HG03025 (cell line): ENCODE results near the gene TRIM10.
"Not testable (repeated sequence)": the region's sequence is repeated elsewhere in the genome, so short reads cannot be mapped to it uniquely, and the experiment has no call there.

Experiments used
- ATAC-seq: cut with Tn5 transposase; IDR thresholded peaks from one replicate; pipeline ENCODE4 v1.9.1; 2021; ENCODE audit warnings: mild to moderate bottlenecking, moderate library complexity; ENCODE audit not compliant: unreplicated experiment, low FRiP score

Gene TRIM10

DNA sequence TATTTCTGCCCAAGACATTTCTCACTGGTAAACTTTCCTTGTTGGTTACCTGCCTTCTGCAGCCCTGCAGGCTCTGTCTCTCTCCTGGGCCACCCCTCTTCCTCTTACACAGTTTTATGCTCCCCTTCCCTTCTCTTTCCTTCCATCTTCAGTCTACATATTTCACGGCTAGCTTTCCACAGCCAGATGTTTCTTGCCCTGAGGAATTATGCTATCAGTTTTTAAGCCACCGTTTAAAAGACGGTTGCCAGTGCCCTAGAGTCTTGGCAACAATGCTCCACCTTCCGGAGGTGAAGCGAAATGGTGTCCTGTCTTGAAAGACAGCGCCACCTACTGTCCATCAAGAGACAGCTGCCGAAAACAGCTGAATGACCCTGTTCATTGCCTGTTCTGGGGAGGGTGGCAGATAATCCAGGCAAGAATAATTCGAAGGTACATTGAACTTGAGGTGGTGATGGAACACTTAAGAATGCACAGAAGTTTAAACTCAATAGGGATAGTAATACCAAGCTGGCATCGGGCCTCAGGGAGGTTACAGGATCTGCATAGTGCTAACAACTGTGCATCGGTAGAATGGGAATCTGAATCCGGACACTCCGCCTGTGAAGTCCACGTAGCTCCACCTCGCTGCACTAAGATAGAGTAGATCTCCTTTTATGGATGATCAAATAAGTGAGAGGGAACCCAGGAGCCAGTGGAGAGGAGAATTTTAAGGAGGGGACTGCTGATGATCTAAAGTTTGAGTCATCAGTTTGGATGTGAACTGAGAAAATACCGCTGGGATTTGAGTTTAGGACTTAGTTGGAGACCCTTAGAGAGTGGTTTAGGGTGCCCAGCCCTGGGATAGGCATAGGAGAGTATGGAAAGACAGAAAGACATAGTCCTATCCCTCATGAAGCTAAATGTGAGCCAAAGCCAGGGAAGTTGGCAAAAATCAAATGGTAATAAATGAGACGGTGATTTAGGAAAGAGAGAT lies 29.8 kb downstream of the TRIM10 start:
- ATAC-seq = no peak

DNA sequence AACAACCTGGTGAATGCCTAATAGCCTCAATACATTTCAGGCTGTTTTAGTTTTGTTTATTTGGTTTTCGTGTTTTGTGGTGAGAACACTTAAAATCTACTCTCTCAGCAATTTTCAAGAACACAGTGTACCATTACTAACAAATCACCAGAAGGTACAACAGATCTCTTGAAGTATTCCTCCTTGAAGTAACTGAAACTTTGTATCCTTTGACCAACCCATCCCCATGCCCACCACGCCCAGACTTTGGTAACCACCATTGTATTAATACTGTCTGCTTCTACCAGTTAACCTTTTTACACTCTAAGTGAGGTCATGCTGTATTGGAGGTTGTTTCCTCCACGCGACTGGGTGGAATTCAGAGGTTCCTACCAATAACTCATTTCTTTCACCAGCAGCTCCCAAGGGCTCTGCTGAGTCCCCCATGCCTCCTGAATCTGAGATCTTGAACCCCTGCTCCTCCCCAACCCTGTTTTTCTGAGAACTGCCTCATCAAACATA lies 30.8 kb downstream of the TRIM10 start:
- no peak for ATAC-seq

DNA sequence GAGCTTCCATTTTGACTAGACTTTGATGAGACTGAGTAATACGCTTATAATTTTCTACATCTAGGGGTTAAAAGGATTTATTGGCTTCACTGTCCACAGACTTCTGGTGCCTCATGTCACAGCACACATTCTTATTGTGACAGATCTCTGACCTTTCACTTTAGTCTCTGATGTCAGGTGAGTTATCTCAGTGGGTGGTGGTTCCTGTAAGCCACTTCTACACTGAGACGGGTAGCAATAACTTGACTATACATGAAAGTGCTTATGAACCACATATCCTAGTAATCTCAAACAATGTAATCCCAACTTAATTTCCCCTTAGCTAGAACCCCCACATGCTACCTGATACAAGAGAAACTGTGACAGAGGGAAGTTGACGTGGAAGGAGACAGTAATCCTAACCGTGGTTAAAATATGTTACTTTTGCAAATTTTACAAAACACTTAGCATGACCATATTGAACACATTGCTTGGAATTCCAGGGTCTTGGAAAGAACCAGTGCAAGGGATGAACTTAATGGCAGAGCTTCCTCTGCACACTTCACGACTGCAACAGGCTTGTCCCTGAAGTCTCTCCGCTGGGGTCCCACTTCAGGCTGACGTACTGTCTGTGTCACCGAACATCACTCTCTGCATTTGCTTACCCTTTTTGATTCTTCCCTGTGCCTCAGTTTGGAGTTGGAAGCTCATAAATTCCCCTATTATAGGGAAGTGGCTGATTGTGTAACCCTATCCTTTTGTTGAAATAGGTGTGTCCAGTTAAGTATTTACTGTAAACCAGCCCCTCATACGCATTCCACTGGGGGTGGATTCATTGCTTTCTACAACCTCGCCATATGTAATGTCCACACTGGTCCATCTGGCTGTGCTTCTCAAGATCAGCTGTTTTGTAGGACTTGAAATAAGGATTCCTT lies 31.5 kb downstream of the TRIM10 start:
- no peak for ATAC-seq

DNA sequence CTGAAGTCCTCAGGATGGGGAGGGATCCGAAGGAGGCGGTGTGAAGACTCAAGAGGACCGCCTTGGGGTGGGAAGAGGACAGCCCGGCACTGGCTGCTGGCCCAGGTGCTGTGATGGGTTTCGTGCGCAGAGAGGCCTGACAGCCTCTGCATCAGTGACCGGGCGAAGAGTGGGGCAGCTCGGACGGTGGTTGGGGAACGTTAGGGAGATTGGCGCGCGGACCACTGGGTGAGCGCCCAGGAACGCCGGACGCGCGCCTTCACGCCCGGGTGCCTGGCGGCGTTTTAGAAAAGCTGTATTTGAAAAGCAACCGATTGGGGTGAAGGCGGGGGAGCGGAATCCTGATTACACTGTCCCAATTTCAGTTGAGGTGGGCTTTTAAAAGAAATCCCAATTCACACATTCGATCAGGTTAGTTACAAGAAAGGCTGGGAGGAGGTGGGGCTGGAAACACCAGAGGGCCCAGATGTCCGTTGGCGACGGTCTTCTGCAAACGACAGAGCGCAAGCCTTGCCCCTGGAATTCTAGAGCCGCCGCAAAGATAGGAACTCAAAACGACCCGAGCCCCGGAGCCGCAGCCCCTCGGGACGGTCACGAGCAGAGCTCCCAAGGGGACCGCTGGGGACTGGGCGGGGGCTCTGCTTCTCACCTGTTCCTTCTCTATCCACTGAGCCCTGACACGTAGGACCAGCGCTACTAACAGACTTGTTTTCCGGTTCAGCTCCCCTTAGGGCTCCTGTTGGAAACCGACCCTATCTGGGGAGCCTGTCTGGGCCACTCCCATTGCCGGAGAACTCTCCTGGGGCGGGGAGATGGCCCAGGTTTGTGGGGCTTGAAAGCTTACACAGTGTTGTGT lies 33.5 kb downstream of the TRIM10 start:
- ATAC-seq = no peak

DNA sequence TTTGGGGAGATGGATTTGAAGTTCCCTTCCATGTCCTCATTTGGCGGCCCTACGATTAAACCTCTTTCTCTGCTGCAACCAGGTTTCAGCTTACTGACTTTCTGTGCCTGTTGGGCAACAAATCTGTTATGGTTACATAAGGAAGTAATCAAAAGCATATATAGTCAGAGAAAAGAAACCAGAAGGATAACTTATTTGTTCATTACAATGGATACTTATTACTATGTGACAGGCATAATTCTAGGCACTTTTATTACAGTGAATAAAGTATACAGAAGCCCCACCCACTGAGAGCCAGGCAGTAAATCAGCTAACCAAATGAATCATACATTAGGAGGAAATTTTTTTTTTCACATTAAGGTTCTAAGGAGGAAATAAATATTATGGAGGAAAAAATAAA lies 38.5 kb downstream of the TRIM10 start:
- ATAC-seq = no peak

DNA sequence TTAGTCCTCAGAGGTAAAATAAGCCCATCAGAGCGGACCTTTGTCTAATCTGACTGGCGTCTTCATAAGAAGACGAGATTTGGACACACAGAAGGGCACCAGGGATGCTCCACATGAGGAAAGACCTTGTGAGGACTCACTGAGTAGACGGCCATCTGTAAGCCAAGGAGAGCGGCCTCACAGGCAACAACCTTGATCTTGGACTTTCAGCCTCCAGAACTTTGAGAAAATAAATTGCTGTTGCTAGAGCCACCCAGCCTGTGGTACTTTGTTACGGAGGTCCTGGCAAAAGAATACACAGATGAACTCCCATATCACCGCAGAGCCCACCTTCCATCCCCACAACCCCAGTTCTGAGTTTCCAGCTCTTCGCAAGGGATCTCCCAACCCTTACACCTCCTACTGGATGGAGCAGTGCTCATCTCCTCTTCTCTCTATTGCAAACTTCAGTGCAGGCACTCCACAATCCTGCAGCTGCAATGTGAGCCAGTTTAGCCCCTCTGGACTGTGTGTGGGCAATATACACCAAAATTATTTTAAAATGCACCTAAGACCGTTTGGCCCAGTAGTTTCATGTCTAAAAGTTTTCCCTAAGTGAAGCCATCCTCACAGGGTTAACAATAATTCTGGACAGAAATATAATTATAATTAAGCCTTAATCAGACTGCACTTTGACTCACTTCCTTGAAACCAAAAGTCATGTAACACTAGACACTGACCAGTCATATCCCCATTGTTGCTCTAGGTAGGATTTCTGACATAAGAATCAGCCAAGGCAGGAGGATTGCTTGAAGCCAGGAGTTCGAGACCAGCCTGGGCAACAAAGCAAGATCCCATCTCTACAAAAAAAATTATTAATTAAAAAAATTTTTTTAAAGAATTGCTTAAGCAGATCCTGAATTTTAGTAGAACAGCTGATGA lies 39.3 kb downstream of the TRIM10 start:
- ATAC-seq = no peak

DNA sequence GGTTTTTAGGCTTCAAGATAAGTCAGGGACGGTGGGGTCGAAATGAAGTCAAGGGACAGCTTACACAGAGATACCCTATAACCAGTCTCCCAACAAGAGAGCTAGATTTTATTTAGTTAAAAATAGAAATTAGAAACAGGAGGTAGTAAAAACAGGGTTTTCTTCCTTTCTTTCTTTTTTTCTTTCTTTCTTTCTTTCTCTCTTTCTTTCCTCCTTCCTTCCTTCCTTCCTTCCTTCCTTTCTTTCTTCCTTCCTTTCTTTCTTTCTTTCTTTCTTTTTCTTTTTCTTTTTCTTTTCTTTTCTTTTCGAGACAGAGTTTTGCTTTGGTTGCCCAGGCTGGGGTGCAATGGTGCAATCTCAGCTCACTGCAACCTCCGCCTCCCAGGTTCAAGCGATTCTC lies 42.3 kb downstream of the TRIM10 start:
- not testable (repeated sequence) for ATAC-seq

DNA sequence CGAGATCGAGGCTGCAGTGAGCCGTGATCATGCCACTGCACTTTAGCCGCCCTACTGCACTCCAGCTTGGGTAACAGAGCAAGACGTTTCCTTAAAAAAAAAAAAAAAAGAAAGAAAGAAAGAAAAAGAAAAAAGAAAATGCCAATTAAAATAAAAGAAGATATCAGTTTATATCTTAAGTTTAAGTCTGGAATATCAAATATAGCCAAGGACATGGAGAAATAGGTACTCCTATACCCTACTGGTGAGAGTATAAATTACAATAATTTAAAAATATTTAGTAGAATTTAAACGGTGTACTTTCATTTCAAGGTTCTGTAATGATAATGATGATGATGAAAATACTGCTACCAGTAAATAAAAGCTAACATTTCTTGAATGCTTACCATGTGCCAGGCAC lies 44.3 kb downstream of the TRIM10 start:
- no peak for ATAC-seq

DNA sequence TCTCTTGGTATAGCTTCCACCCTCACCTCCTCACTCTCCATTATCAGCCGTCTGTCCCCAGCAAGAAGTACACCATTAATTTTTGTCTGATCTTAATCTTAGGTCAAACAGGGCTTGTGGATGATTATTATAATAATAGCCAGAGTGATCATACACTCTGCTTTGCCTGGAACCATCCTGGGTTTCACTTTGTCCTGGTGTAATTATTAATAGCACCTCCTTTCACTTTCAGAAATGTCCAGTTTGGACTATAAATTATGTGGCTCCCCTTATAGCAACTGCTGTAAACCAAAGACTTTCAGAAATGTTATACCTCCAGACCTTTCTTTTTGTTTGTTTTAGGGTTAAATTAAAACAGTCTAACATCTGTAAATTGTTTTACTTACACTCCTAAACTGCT lies 47.2 kb downstream of the TRIM10 start:
- no peak for ATAC-seq

DNA sequence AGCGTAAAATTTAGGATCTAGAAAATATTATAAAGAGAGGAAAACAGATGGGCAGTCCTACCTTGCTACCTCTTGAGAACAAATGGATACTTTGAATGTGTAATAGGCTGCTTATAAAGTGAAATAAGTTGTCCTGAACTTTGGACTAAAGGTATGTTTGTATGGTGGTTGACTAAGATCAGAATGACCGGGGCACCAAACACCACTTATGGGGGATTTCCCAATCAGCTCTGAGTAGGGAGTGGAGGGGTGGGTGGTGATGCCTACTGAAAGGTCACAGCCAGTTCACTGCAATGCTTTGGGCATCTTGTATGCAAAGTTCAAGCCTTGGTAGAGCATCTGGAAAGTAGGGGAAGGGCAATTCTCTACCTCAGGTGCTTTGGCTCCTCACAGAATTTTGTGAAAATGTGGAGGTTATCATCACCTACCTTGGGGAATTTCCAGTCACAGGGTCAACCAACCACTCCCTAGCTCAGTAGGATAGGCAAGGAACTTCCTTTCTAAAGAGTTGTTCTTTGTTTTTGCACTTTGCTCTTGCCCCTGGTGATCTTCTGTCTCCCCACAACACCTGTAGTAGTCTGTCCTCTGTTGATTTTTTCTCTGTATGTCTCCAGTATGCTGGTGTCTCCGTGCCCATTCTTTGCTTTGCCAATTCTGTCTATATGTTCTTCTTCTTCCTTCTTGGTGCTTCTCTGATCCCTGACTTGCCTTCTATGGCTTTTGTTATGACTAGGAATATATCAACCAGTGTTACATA lies 47.8 kb downstream of the TRIM10 start, which contains the start of gene TRIM31:
Gene TRIM31 (minus strand): TSS at position 88 of the 757 bp plus-strand sequence. CDS start 285 bp downstream, outside the sequence.
- ATAC-seq = no peak

DNA sequence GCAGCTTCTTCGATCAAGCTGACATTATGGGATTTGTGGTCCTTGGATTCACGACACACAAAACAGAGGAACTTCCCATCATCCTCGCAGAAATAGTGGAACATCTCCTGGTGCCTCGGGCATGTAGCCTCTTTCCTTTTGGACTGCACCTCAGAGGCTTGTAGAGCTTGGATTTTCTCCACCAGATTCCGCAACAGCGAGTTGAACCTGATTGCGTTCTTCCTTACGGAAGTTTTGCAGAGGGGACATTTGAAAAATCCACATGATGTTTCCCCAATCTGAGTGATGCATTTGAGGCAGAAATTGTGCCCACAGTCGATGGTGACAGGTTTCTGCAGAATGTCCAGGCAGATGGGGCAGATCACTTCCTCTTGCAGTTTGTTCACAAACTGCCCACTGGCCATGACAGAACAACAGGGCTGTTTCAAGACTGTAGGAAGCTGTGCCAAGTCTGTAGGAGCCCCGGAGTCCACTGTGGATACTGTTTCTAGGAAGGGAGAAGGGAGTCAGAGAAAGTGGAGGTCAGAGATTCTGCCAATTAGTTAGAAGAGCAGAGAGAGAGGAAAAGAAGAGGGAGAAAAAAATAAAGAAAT lies 48.5 kb downstream of the TRIM10 start:
- no peak for ATAC-seq

DNA sequence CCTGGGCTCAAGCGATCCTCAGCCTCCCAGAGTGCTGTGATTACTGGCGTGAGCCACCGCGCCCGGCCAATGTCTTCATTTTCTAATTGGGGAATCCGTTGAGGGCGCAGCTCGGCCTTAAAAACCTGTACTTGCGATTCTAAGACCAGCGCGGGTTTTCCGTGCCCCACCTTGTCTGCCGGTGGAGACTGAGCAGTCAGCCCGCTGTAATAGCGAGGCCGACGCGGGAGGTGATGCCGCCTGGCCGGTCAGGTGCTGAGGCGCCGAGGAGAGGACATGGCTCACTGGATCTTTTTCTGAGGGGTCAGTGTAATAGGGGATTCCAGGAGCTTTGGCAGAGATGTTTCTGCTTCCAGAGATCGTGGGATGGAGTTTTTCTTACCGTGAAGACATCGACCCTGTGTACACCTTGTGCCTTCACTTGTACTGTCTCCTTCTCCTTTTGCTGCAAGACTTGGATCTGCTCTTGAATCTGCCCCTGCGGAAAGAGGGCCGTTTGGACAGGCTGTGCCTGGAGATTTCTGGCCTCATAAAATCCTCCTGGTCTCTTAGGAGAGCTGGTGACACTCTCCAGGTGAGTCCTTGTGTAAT lies 49.6 kb downstream of the TRIM10 start:
- ATAC-seq = no peak

DNA sequence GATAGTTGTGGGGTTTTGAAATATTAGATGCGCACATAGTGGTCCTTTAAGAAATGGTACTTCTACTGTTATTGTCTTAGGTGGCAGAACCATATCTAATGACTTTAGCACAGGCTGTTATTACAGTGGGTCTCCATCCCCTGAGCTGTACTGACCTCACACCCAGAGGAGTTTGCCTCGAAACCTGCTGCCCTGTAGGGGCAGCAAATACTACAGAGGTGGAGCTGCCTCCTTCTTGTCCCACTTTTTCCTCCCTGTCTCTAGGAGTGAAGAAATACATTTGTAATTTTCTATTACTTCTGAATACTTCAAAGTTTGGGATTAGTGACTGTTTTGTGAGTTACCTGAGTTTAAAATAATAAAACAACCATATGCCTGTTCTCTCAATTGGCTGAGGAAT lies 56.4 kb downstream of the TRIM10 start:
- no peak for ATAC-seq

DNA sequence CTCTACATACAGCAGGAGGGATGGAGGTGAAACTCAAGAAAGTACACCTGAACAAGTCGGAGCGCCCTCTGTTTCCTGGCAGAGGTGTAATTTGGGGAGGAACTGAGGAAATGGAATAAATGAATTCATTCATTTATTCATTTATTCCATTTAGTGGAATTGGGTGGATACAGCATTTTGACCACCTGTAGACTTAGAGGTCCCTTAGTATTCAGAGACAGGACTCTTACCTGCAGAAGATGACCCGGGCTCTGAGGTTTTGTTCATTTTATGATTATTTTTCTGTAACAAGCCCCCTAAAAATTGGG lies 57.2 kb downstream of the TRIM10 start:
- ATAC-seq = no peak

DNA sequence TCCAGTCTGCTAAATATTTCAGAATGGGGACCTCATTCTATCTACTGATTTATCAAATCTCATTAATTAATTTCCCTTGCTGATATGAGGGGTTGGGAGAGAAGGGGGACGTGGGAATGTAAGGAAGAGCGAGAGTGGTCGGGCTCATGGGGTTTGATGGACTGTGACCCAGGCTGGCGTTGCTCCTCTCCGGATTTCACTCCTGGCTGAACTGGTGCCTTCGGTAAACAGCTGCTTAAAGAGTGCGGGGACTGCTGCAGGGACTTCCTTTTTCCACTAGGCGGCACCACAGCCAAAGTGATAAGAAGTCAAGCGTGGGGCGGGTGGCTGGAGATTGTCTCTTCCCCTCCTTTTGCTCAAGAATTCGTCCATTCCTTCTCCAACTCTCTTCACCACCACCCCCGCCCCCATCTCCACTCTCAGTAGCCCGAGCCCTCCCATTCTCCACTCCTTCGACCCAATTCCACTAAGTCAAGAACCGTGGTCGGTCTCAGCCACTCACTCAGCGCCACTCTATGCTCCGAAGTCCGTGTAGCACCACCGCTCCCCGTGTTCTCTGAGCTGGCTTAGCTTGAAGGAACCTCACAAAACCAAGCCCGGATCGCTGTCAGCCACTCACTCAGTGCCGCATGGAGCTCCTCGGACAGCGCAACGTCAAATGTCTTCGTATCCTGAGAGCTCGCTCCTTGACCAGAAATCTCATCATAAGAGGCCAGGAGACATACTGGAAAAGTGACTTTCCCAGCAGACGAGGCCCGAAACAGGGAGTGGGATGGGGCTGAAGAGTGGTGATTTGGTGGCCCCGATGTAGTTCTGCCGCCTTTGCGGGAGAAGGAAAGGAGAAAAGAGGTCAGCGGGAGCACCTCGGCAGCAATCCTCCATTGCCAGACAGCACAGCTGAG lies 57.8 kb downstream of the TRIM10 start:
- ATAC-seq = no peak

DNA sequence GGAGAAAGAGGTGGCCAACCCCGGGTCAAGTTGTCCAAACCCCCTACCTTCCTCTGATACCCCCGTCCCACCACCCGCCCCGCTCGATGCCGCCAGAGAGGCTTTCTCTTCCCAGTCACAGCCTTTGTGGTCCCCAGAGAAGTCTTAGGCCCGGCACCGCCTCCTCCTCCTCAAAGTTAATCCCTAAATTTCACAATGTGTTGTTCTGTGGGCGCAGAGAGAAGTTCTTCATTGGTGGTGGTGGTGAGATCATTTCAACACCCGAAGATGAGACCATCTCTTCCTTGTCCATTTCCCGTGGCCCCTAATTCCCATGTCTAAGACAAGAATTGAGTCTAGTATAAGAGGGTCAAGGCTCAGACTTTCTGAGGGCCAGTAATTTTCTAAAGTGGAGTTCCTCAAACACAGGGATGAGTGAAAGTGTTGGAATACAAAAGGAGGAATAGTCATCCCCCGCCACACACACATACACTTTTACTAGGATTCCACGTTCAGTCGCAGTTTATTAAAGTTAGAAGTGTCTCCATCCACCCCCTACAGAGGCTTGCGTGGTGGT lies 58.5 kb downstream of the TRIM10 start:
- ATAC-seq = no peak
